ENCODE measurements around the gene ZFPM1.

- no peak for TF ChIP-seq EZH2phosphoT487 (IDR thresholded peaks at IDR 0.05; ENCODE audit: borderline replicate concordance, low read depth, low read length)
- no peak for TF ChIP-seq CTCF (conservative IDR thresholded peaks at IDR 0.05; ENCODE audit: low read length)
Observed at GRCh38 chr16:88538366-88539060, 85.4 kb downstream of the ZFPM1 start.

Measured in OCI-LY7 (cell line).